NB4 (cell line): ENCODE measurements around the gene PDE11A.

ENCODE experiments used
- POLR2A ChIP-seq: IDR thresholded peaks from 2 replicates; pipeline ENCODE4 v1.6.1; 2011; ENCODE audit warnings: mild to moderate bottlenecking; ENCODE audit not compliant: insufficient read length; ENCODE audit errors: extremely low read depth
- TF ChIP-seq, protein P1 (sequence below): IDR thresholded peaks from one replicate; pipeline ENCODE4 v1.5.1; 2012; ENCODE audit warnings: low read depth, low read length
- TF ChIP-seq, protein P2 (sequence below): IDR thresholded peaks from 2 replicates; pipeline ENCODE4 v1.6.1; 2011; ENCODE audit warnings: low read depth, low read length

DNA sequence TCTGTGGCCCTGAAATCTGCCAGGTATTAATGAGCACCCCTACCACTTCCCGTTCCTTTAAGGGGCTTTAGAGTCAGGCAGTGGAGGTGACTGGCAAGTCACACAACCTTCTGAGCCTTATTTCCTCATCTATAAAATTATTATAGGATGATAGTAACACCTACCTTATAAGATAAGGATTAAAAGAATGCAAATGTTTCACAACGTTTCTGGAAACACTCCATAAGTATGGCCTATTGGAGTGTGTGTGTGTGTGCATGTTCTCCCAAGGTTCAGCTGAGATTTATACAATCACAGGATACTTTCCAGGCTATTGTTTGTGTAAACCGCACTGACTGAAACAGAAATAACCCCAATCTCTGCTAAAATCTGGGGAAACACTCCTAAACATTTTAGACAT is 176.0 kb downstream of the PDE11A start:
- TF ChIP-seq POLR2A, result no peak
- TF ChIP-seq, protein P1, sequence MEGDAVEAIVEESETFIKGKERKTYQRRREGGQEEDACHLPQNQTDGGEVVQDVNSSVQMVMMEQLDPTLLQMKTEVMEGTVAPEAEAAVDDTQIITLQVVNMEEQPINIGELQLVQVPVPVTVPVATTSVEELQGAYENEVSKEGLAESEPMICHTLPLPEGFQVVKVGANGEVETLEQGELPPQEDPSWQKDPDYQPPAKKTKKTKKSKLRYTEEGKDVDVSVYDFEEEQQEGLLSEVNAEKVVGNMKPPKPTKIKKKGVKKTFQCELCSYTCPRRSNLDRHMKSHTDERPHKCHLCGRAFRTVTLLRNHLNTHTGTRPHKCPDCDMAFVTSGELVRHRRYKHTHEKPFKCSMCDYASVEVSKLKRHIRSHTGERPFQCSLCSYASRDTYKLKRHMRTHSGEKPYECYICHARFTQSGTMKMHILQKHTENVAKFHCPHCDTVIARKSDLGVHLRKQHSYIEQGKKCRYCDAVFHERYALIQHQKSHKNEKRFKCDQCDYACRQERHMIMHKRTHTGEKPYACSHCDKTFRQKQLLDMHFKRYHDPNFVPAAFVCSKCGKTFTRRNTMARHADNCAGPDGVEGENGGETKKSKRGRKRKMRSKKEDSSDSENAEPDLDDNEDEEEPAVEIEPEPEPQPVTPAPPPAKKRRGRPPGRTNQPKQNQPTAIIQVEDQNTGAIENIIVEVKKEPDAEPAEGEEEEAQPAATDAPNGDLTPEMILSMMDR, result no peak
- TF ChIP-seq, protein P2, sequence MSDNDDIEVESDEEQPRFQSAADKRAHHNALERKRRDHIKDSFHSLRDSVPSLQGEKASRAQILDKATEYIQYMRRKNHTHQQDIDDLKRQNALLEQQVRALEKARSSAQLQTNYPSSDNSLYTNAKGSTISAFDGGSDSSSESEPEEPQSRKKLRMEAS, result no peak
